ENCODE data around the gene ANGPTL1.

The ANGPTL1 gene

DNA sequence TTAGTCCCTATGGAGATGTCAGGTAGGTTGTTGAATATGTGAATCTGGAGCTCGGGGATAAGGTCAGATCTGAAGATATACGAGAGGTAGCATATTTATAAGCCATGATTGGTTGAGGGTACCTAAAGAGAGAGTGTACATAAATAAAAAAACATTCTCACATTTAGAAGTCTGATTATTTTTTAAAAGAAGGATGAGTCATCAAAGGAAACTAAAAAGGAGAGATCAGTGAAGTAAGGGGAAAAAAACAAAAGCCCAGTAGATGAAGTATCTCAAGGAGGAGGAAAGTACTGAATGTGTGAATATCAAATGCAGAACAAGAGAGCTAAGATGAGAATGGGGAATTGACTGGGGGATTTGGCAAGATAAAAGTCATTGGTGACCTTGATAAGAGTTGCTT lies 15.7 kb upstream of the ANGPTL1 start:
- no peaks in the 10 kb centered on the region for H3K36me3 ChIP-seq (ENCODE audit: control insufficient read depth, insufficient read depth, low read length)
- H3K4me3 ChIP-seq (ENCODE audit: low read depth, low read length), result no peak overlapping the region
- no peaks in the 10 kb centered on the region for H3K9me3 ChIP-seq (ENCODE audit: control insufficient read depth, insufficient read depth, low read length)
- H3K9ac ChIP-seq (ENCODE audit: low read depth, low read length), result no peak overlapping the region
- H3K4me1 ChIP-seq (ENCODE audit: control insufficient read depth, insufficient read depth, low read length), result no peaks in the 10 kb centered on the region
- no peaks in the 10 kb centered on the region for H3K27me3 ChIP-seq (ENCODE audit: control insufficient read depth, insufficient read depth, low read length)

DNA sequence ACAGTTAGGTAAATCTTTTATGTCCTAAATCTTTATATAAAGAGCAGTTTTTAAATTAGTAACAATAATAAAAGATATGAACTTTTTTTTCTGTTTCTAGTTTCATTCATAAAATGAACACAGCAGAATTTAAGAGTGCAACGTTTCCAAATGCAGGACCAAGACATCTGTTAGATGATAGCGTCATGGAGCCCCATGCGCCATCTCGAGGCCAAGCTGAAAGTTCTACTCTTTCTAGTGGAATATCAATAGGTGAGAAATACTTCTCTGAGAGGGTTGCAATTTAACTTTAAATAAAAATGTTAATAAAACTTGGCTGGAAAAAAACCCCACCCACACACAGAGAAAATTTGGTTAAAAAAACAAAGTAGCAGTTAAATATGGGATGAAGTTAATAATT lies 15.0 kb upstream of the ANGPTL1 start:
- no peaks in the 10 kb centered on the region for H3K9me3 ChIP-seq (ENCODE audit: control insufficient read depth, insufficient read depth, low read length)
- H3K36me3 ChIP-seq (ENCODE audit: control insufficient read depth, insufficient read depth, low read length), result no peaks in the 10 kb centered on the region

DNA sequence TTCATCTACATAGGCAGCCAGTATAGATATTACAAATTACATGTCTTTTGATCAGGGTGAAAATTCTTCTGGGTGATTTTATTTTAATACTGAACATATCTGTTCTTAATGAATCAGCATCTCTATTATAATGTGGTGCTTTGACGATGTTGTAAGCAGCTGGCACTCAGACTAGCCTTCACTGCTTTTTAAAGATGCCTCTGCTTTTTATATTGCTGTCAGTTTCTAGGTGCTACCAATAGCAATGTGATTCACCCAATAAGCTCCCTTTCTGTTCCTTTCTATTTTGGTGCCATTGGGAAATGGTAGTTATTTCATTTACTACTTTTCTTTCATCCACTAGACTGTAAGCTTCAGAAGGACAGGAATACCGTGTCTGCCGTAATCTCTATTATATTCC lies 11.1 kb upstream of the ANGPTL1 start:
- H3K27me3 ChIP-seq (ENCODE audit: control insufficient read depth, insufficient read depth, low read length), result no peaks in the 10 kb centered on the region
- no peak overlapping the region for H3K4me3 ChIP-seq (ENCODE audit: low read depth, low read length)
- no peaks in the 10 kb centered on the region for H3K36me3 ChIP-seq (ENCODE audit: control insufficient read depth, insufficient read depth, low read length)
- no peak overlapping the region for H3K9ac ChIP-seq (ENCODE audit: low read depth, low read length)
- H3K9me3 ChIP-seq (ENCODE audit: control insufficient read depth, insufficient read depth, low read length), result no peaks in the 10 kb centered on the region
- no peaks in the 10 kb centered on the region for H3K4me1 ChIP-seq (ENCODE audit: control insufficient read depth, insufficient read depth, low read length)

More for the DNA sequence above, 15.0 kb upstream of the ANGPTL1 start:
- Histone ChIP-seq H3K4me1 (ENCODE audit: control insufficient read depth, insufficient read depth, low read length) (no peaks in the 10 kb centered on the region), H3K4me3 (ENCODE audit: low read depth, low read length) (no peak overlapping the region), H3K27me3 (ENCODE audit: control insufficient read depth, insufficient read depth, low read length) (no peaks in the 10 kb centered on the region), H3K9ac (ENCODE audit: low read depth, low read length) (no peak overlapping the region)

DNA sequence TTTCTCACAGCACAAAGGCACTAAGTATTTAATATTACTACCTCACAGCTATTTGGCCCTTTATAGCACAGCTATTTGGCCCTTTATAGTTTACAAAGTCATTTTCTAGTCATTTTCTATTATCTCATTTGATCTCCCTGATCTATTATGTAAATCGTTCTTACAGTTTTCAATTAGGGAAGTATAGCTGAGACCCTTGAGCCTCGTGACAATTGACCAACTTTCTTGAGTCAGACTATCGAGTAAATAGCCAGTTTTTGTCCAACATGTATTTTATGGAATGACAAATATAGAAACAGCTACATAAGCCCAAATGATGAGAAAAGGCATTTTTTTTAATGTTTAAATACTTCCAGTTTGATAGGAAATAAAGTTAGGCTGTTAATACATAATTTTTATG lies 7.0 kb upstream of the ANGPTL1 start:
- Histone ChIP-seq H3K9me3 (ENCODE audit: control insufficient read depth, insufficient read depth, low read length) (no peaks in the 10 kb centered on the region), H3K4me3 (ENCODE audit: low read depth, low read length) (no peak overlapping the region), H3K27me3 (ENCODE audit: control insufficient read depth, insufficient read depth, low read length) (no peaks in the 10 kb centered on the region), H3K9ac (ENCODE audit: low read depth, low read length) (no peak overlapping the region), H3K36me3 (ENCODE audit: control insufficient read depth, insufficient read depth, low read length) (no peaks in the 10 kb centered on the region), H3K4me1 (ENCODE audit: control insufficient read depth, insufficient read depth, low read length) (no peaks in the 10 kb centered on the region)

DNA sequence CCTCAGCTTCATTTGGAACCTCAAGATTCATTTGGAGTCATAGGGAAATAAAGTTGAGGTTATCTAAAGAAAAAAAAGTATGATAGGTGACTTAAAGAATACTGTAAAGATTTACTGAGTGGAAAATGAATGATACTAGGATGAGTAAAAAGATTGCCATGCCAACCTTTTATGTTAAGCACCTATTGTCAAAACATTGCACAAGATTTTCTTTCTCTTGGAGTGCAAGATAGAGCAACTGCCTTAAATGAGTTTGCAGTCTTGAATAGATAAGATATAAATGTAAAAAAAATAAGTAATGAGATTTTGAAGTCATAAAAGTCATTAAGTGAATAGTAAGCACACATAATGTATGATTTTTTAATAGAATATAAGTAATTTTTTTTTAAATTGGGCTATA lies 5.1 kb upstream of the ANGPTL1 start:
- H3K4me3 ChIP-seq (ENCODE audit: low read depth, low read length), result no peak overlapping the region
- no peaks in the 10 kb centered on the region for H3K36me3 ChIP-seq (ENCODE audit: control insufficient read depth, insufficient read depth, low read length)
- no peaks in the 10 kb centered on the region for H3K9me3 ChIP-seq (ENCODE audit: control insufficient read depth, insufficient read depth, low read length)
- H3K27me3 ChIP-seq (ENCODE audit: control insufficient read depth, insufficient read depth, low read length), result no peaks in the 10 kb centered on the region
- H3K4me1 ChIP-seq (ENCODE audit: control insufficient read depth, insufficient read depth, low read length), result peaks cover 4% of the 10 kb centered on the region
- no peak overlapping the region for H3K9ac ChIP-seq (ENCODE audit: low read depth, low read length)

DNA sequence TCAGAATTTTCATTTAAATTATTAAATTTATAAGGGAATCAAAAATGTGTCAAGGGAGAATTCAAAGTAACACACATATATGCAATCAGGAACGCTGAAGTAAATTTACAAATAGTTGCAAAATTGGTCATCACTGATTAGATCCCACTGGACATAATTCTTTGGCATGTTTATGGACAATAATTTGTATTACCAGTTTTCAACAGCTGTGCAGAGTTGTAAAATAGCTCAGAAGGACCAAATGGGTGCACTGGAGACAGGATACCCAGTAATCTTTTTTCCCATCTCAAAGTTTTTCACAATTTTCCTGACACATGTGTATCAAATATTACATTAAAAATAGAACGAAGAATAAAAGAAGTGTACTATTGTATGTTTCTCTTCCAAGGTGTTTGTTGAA lies 4.1 kb upstream of the ANGPTL1 start:
- Histone ChIP-seq H3K4me3 (ENCODE audit: low read depth, low read length) (no peak overlapping the region), H3K27me3 (ENCODE audit: control insufficient read depth, insufficient read depth, low read length) (no peaks in the 10 kb centered on the region), H3K36me3 (ENCODE audit: control insufficient read depth, insufficient read depth, low read length) (no peaks in the 10 kb centered on the region), H3K9ac (ENCODE audit: low read depth, low read length) (no peak overlapping the region), H3K9me3 (ENCODE audit: control insufficient read depth, insufficient read depth, low read length) (no peaks in the 10 kb centered on the region), H3K4me1 (ENCODE audit: control insufficient read depth, insufficient read depth, low read length) (peaks cover 8% of the 10 kb centered on the region)

DNA sequence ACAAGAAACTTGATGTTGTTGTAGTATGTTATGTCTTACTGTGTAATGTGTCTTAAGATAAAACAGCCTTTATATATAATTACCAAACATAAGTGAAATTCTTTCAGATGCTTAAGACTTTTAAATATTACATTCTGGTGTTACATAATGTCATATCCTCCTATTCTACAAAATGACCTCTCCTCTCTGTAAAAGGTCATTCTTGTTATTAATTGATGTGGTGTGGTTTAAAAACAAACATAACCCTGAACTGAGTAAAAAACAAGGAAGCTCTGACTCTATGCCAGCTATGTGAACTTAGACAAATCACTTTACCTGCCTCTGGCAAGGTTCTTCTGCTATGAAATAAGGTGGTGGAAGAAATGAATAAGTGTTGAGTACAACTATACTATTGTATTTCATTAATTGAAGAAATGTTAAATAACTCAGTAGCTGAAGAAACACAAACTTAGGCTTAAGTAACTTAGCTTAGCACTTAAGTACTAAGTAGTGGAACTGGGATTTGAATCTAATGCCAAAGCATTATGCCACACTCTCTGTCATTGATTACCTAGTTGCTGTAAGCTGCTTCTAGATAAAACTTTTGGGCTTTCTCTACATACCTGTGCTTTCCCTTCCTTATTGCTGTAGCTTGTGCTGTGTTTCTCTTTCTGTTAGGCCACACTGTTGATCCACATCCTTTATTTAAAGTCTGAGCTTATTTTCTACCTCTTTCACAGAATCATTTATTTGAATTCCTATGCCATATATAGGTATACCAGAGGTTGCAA lies 859 bp upstream of the ANGPTL1 start:
- no peaks in the 10 kb centered on the region for H3K36me3 ChIP-seq (ENCODE audit: control insufficient read depth, insufficient read depth, low read length)
- peaks cover 15% of the 10 kb centered on the region for H3K4me1 ChIP-seq (ENCODE audit: control insufficient read depth, insufficient read depth, low read length)
- no peak overlapping the region for H3K4me3 ChIP-seq (ENCODE audit: low read depth, low read length)
- no peaks in the 10 kb centered on the region for H3K9me3 ChIP-seq (ENCODE audit: control insufficient read depth, insufficient read depth, low read length)
- H3K9ac ChIP-seq (ENCODE audit: low read depth, low read length), result no peak overlapping the region
- H3K27me3 ChIP-seq (ENCODE audit: control insufficient read depth, insufficient read depth, low read length), result no peaks in the 10 kb centered on the region

DNA sequence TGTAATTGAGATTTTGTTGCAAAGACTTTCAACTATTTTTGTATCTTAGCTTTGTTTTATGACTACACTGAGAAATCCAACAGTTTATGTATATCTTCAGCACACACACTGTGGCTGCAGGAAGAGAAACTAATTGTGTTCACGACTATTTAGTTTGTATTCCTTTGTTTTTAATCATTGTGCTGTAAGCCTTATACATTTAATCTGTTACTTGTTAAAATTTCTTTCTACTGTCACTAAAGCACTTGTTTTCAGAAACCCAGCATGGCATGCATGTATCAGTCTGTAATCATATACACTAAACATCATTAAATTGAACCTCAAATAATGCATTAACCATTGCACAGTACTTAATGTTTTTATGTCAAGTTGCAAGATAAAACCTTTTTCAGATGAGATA lies 656 bp downstream of the ANGPTL1 start:
- no peak overlapping the region for H3K9ac ChIP-seq (ENCODE audit: low read depth, low read length)

DNA sequence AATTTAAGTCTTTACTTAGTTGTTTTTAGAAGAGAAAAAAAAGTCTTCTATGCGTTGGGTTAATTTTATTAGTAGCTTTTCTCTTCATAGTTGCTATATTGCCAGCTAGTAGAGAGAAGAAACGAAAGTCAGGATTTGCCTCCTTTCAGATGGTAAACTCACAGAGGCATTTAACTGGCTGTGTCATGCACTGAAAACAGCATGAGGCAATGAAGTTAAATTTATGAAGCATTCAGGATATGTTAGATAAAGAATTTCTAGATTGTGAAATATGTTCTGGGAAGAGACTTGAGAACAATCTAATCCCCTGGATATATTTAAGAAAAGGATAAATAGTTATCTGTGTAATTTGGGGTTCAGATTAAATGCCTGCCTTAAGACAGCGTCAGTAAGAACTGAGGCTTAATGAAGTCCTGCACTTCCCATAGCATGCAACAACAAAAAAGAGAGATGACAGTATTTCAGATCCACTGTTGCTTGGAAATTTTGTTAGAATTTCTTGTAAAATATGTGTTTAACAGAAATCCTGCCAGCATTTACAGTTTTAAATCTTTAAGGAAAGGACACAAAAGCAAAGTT lies 1.7 kb downstream of the ANGPTL1 start:
- Histone ChIP-seq H3K4me1 (ENCODE audit: control insufficient read depth, insufficient read depth, low read length) (peaks cover 15% of the 10 kb centered on the region), H3K9ac (ENCODE audit: low read depth, low read length) (no peak overlapping the region), H3K27me3 (ENCODE audit: control insufficient read depth, insufficient read depth, low read length) (no peaks in the 10 kb centered on the region), H3K4me3 (ENCODE audit: low read depth, low read length) (no peak overlapping the region), H3K9me3 (ENCODE audit: control insufficient read depth, insufficient read depth, low read length) (no peaks in the 10 kb centered on the region), H3K36me3 (ENCODE audit: control insufficient read depth, insufficient read depth, low read length) (no peaks in the 10 kb centered on the region)

More for the DNA sequence above, 656 bp downstream of the ANGPTL1 start:
- H3K4me3 ChIP-seq (ENCODE audit: low read depth, low read length), result no peak overlapping the region
- H3K4me1 ChIP-seq (ENCODE audit: control insufficient read depth, insufficient read depth, low read length), result peaks cover 15% of the 10 kb centered on the region
- no peaks in the 10 kb centered on the region for H3K36me3 ChIP-seq (ENCODE audit: control insufficient read depth, insufficient read depth, low read length)
- H3K27me3 ChIP-seq (ENCODE audit: control insufficient read depth, insufficient read depth, low read length), result no peaks in the 10 kb centered on the region
- no peaks in the 10 kb centered on the region for H3K9me3 ChIP-seq (ENCODE audit: control insufficient read depth, insufficient read depth, low read length)

DNA sequence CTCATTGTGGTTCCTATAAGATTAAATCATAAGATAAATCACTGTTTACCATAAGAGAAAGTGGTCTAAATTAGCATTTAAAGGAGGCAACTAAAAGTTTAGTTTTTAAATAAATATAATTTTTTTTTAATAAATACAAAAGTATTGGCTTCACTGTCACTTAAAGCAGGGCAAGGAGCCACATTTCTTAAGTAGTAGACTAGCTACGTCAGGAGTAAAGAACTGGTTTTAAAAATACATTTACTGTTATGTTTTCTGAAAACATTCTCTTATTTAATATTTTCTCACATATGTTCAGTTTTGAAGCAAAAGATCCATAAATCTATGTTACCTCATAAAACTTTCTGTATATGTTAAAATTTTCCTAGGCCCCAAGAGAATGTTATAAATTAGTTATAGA lies 2.2 kb downstream of the ANGPTL1 start:
- H3K4me1 ChIP-seq (ENCODE audit: control insufficient read depth, insufficient read depth, low read length), result peaks cover 15% of the 10 kb centered on the region
- H3K36me3 ChIP-seq (ENCODE audit: control insufficient read depth, insufficient read depth, low read length), result no peaks in the 10 kb centered on the region
- H3K27me3 ChIP-seq (ENCODE audit: control insufficient read depth, insufficient read depth, low read length), result no peaks in the 10 kb centered on the region
- H3K4me3 ChIP-seq (ENCODE audit: low read depth, low read length), result no peak overlapping the region
- no peak overlapping the region for H3K9ac ChIP-seq (ENCODE audit: low read depth, low read length)
- no peaks in the 10 kb centered on the region for H3K9me3 ChIP-seq (ENCODE audit: control insufficient read depth, insufficient read depth, low read length)

DNA sequence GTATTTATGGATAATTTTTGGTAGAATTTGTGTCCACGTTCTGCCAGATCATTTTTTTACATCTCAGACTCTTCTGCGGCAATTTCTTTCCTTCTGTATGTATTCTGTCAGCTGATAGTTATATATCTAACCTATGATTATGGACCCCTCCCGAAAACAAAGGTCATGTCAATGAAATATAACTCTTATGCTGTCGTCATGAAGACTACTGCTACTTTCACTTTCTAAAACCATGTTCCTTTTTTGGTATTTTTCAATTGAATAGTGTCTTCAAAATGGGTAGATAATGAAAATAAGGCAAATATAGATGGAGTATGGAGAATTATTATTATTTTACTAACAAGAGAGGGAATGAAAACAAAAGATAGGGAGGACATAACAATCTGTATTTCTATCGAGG lies 3.2 kb downstream of the ANGPTL1 start:
- H3K36me3 ChIP-seq (ENCODE audit: control insufficient read depth, insufficient read depth, low read length), result no peaks in the 10 kb centered on the region
- H3K9me3 ChIP-seq (ENCODE audit: control insufficient read depth, insufficient read depth, low read length), result no peaks in the 10 kb centered on the region
- H3K4me1 ChIP-seq (ENCODE audit: control insufficient read depth, insufficient read depth, low read length), result peaks cover 15% of the 10 kb centered on the region
- H3K27me3 ChIP-seq (ENCODE audit: control insufficient read depth, insufficient read depth, low read length), result no peaks in the 10 kb centered on the region
- H3K4me3 ChIP-seq (ENCODE audit: low read depth, low read length), result no peak overlapping the region
- H3K9ac ChIP-seq (ENCODE audit: low read depth, low read length), result no peak overlapping the region

DNA sequence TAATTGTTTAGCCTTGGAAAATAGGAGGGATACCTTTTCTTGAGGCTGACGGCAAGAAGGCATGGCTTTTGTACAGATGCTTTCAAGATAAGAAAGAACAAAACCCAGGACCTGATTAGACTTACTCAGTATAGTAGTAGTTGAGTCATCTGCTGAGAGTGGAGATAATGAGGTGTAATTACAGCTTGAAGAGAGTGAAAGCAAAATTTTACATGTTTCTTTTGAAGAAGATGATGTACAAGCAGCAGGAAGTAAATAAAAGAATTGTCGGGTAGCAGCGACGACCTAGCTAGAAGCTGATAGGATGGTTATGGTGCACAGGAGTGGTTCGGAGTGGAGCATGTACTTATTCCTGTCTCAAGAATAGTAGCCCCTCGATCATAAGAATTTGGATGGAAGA lies 6.6 kb downstream of the ANGPTL1 start:
- Histone ChIP-seq H3K4me3 (ENCODE audit: low read depth, low read length) (no peak overlapping the region), H3K9me3 (ENCODE audit: control insufficient read depth, insufficient read depth, low read length) (no peaks in the 10 kb centered on the region), H3K27me3 (ENCODE audit: control insufficient read depth, insufficient read depth, low read length) (no peaks in the 10 kb centered on the region), H3K9ac (ENCODE audit: low read depth, low read length) (no peak overlapping the region), H3K4me1 (ENCODE audit: control insufficient read depth, insufficient read depth, low read length) (peaks cover 5% of the 10 kb centered on the region), H3K36me3 (ENCODE audit: control insufficient read depth, insufficient read depth, low read length) (no peaks in the 10 kb centered on the region)

All from iPS-15b (cell line).